K562 (cell line): ENCODE results near the gene BPTF. TPM values are rescaled to one million over a fixed set of nuclear protein-coding genes. Genes with fewer than 3 reads are reported as not detected.

Experiments used
- ARNT ChIP-seq, 2 experiments: fragments of 450-650 bp; IDR thresholded peaks; 2 replicates each; pipeline ENCODE4 v1.6.1; 2016; ENCODE audit warnings: mild to moderate bottlenecking in 1 of 2
- BHLHE40 ChIP-seq: IDR thresholded peaks from 2 replicates; pipeline ENCODE4 v1.6.1; 2011; ENCODE audit warnings: low read length, improper control_type of control experiment
- C11orf30 ChIP-seq: fragments of 450-650 bp; IDR thresholded peaks from 2 replicates; pipeline ENCODE4 v1.6.1; 2016; ENCODE audit warnings: low read depth, mild to moderate bottlenecking
- CBX5 ChIP-seq: IDR thresholded peaks from 2 replicates; pipeline ENCODE4 v1.6.1; 2014; ENCODE audit warnings: low read depth, borderline replicate concordance
- CEBPB ChIP-seq: fragments of 450-650 bp; IDR thresholded peaks from 2 replicates; pipeline ENCODE4 v1.6.1; 2016; ENCODE audit warnings: missing genetic modification characterization, missing compliant biosample characterization
- CHD1 ChIP-seq: fragments of 200-600 bp; sonication (generic); IDR thresholded peaks from one replicate; pipeline ENCODE4 v1.6.1; 2012; ENCODE audit warnings: mild to moderate bottlenecking, moderate library complexity, low read length, inconsistent platforms
- CREBBP ChIP-seq: IDR thresholded peaks from one replicate; pipeline ENCODE4 v1.6.1; 2012; ENCODE audit warnings: low read depth, mild to moderate bottlenecking, control low read depth, inconsistent platforms, low read length
- DLX4 ChIP-seq: fragments of 250-450 bp; sonication (Bioruptor Pico); IDR thresholded peaks from 2 replicates; pipeline ENCODE4 v1.6.1; 2021; ENCODE audit warnings: mild to moderate bottlenecking
- ETV1 ChIP-seq: fragments of 450-650 bp; conservative IDR thresholded peaks from 2 replicates; pipeline ENCODE4 v1.6.1; 2016; ENCODE audit warnings: missing genetic modification characterization, control low read depth, low read depth, missing compliant biosample characterization
- GABPA ChIP-seq: fragments of 200-800 bp; sonication (Bioruptor generic); conservative IDR thresholded peaks from 2 replicates; pipeline ENCODE4 v1.6.1; 2016; ENCODE audit warnings: low read depth, missing genetic modification characterization, missing compliant biosample characterization
- HNRNPLL ChIP-seq: fragments of 200-400 bp; formaldehyde crosslinking; IDR thresholded peaks from 2 replicates; pipeline ENCODE4 v1.6.1; 2017; ENCODE audit warnings: low read length, low read depth, mild to moderate bottlenecking; ENCODE audit not compliant: poor library complexity, severe bottlenecking
- KLF10 ChIP-seq: fragments of 250-450 bp; sonication (Bioruptor Pico); IDR thresholded peaks from 2 replicates; pipeline ENCODE4 v1.6.1; 2021; ENCODE audit warnings: matching md5 sums
- MCM5 ChIP-seq: fragments of 450-650 bp; IDR thresholded peaks from 2 replicates; pipeline ENCODE4 v1.6.1; 2016; ENCODE audit warnings: low read depth
- NCOA4 ChIP-seq: fragments of 450-650 bp; IDR thresholded peaks from 2 replicates; pipeline ENCODE4 v1.6.1; 2018; ENCODE audit warnings: mild to moderate bottlenecking; ENCODE audit not compliant: partially characterized antibody
- RBM34 ChIP-seq: fragments of 200-400 bp; formaldehyde crosslinking; IDR thresholded peaks from 2 replicates; pipeline ENCODE4 v1.6.1; 2018; ENCODE audit warnings: low read length, borderline replicate concordance; ENCODE audit not compliant: insufficient read depth
- RFX7 ChIP-seq: fragments of 250-450 bp; sonication (Bioruptor Pico); IDR thresholded peaks from 2 replicates; pipeline ENCODE4 v1.5.1; 2021; ENCODE audit warnings: mild to moderate bottlenecking
- ZNF282 ChIP-seq: sonication (generic); formaldehyde crosslinking; IDR thresholded peaks from 2 replicates; pipeline ENCODE4 v1.8.1; 2023; ENCODE audit warnings: missing genetic modification reagents
- polyA plus RNA-seq, 8 experiments: library from polyadenylated mRNA; depleted of rRNA in 4 of 8; stranded (reverse) in 5 of 8; unstranded in 3 of 8; fragments of >200 nt; fragmentation: Nextera tagmentation in 2 of 8; fragmentation: Illumina TruSeq in 1 of 8; extraction: Ambion mirVana in 2 of 8; extraction: Trizol in 1 of 8; gene quantifications; 2 replicates each; pipeline versions ENCODE4 v1.2.1 to v1.2.3, GENCODE V29; 2011 to 2014; ENCODE audit warnings: inconsistent platforms in 1 of 8, missing spikeins in 1 of 8
- total RNA-seq, 7 experiments: library from RNA; depleted of rRNA in 6 of 7; stranded (reverse); fragments of >200 nt in 6 of 7; fragmentation: Illumina TruSeq in 2 of 7; extraction: Trizol in 2 of 7; gene quantifications; 2 replicates each; pipeline versions ENCODE4 v1.2.1 to v1.2.3, GENCODE V29; 2011 to 2021; ENCODE audit warnings: low replicate concordance in 1 of 7
- TF ChIP-seq, protein P1 (sequence below): IDR thresholded peaks from 3 replicates; pipeline ENCODE4 v1.6.1; 2011; ENCODE audit warnings: borderline replicate concordance, mild to moderate bottlenecking, moderate library complexity; ENCODE audit not compliant: insufficient read length; ENCODE audit errors: extremely low read depth
- TF ChIP-seq, protein P2 (sequence below): IDR thresholded peaks from 2 replicates; pipeline ENCODE4 v1.6.1; 2012; ENCODE audit warnings: low read depth, low read length, improper control_type of control experiment, borderline replicate concordance
- TF ChIP-seq, protein P3 (sequence below): fragments of 450-650 bp; IDR thresholded peaks from 2 replicates; pipeline ENCODE4 v1.7.1; 2018; ENCODE audit warnings: mild to moderate bottlenecking, low read depth; ENCODE audit not compliant: partially characterized antibody

Gene BPTF
- total and polyA plus RNA-seq, 9 of the 15 experiments (the other 6 are each of a cell fraction or from before 2014, with no cell fraction given), result 12.5 to 52.1 (median 26.9) TPM

- TF ChIP-seq, protein P1, sequence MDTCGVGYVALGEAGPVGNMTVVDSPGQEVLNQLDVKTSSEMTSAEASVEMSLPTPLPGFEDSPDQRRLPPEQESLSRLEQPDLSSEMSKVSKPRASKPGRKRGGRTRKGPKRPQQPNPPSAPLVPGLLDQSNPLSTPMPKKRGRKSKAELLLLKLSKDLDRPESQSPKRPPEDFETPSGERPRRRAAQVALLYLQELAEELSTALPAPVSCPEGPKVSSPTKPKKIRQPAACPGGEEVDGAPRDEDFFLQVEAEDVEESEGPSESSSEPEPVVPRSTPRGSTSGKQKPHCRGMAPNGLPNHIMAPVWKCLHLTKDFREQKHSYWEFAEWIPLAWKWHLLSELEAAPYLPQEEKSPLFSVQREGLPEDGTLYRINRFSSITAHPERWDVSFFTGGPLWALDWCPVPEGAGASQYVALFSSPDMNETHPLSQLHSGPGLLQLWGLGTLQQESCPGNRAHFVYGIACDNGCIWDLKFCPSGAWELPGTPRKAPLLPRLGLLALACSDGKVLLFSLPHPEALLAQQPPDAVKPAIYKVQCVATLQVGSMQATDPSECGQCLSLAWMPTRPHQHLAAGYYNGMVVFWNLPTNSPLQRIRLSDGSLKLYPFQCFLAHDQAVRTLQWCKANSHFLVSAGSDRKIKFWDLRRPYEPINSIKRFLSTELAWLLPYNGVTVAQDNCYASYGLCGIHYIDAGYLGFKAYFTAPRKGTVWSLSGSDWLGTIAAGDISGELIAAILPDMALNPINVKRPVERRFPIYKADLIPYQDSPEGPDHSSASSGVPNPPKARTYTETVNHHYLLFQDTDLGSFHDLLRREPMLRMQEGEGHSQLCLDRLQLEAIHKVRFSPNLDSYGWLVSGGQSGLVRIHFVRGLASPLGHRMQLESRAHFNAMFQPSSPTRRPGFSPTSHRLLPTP, result no peak
- TF ChIP-seq ETV1 (tag) (no peak), RFX7 (no peak), ZNF282 (CRISPR knock-in tag) (no peak), CEBPB (tag) (no peak), HNRNPLL (peak; percentile 35), NCOA4 (no peak), DLX4 (CRISPR knock-in tag) (no peak), C11orf30 (no peak), ARNT (IDR thresholded peaks at IDR 0.05) (peak in 1 of 2 experiments; percentile 97; a peak in 3 of 4 replicates), RBM34 (no peak), CHD1 (no peak), CREBBP (no peak), BHLHE40 (no peak; the same call in 1 of the 2 replicates), GABPA (tag) (peak; percentile 44; the same call in 1 of the 2 replicates), KLF10 (no peak), MCM5 (no peak), CBX5 (no peak)
- TF ChIP-seq, protein P2, sequence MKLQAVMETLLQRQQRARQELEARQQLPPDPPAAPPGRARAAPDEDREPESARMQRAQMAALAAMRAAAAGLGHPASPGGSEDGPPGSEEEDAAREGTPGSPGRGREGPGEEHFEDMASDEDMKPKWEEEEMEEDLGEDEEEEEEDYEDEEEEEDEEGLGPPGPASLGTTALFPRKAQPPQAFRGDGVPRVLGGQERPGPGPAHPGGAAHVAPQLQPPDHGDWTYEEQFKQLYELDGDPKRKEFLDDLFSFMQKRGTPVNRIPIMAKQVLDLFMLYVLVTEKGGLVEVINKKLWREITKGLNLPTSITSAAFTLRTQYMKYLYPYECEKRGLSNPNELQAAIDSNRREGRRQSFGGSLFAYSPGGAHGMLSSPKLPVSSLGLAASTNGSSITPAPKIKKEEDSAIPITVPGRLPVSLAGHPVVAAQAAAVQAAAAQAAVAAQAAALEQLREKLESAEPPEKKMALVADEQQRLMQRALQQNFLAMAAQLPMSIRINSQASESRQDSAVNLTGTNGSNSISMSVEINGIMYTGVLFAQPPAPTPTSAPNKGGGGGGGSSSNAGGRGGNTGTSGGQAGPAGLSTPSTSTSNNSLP, result peak; percentile 75; the same call in 1 of the 2 replicates
- TF ChIP-seq, protein P3, sequence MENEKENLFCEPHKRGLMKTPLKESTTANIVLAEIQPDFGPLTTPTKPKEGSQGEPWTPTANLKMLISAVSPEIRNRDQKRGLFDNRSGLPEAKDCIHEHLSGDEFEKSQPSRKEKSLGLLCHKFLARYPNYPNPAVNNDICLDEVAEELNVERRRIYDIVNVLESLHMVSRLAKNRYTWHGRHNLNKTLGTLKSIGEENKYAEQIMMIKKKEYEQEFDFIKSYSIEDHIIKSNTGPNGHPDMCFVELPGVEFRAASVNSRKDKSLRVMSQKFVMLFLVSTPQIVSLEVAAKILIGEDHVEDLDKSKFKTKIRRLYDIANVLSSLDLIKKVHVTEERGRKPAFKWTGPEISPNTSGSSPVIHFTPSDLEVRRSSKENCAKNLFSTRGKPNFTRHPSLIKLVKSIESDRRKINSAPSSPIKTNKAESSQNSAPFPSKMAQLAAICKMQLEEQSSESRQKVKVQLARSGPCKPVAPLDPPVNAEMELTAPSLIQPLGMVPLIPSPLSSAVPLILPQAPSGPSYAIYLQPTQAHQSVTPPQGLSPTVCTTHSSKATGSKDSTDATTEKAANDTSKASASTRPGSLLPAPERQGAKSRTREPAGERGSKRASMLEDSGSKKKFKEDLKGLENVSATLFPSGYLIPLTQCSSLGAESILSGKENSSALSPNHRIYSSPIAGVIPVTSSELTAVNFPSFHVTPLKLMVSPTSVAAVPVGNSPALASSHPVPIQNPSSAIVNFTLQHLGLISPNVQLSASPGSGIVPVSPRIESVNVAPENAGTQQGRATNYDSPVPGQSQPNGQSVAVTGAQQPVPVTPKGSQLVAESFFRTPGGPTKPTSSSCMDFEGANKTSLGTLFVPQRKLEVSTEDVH, result no peak
Measured at GRCh38 chr17:67855504-67856324, 30.4 kb downstream of the BPTF start (continued).
